ENCODE results near the gene SCFD2.
"Not testable (repeated sequence)": the region's sequence is repeated elsewhere in the genome, so short reads cannot be mapped to it uniquely, and the experiment has no call there.

SCFD2 gene

GRCh38 chr4:52837716-52838558 is 527.9 kb downstream of the SCFD2 start:
- peak; percentile 35 for DNase-seq

GRCh38 chr4:52836678-52837077 is 529.2 kb downstream of the SCFD2 start:
- DNase-seq = no peak

DNA sequence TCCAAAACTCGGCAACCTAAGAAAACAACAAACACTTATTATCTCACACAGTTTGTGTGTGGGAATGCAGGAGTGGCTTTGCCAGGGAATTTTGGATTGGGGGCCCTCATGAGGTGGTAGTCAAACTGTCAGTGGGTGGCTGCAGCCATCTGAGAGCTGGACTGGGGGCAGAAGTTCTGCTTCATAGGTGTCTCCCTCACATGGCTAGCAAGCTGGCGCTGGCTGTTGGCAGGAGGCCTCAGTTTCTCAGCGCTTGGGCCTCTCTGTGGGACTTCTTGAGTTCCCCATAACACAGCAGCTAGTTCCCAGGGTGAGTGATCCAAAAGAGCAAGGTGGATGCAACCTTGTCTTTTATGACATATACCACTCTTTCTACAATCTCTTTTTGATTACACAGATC is 529.7 kb downstream of the SCFD2 start:
- no peak for DNase-seq

- DNase-seq = not testable (repeated sequence)
These were observed 531.0 kb downstream of the SCFD2 start for GRCh38 chr4:52834641-52835456.

- DNase-seq = no peak
These were observed 531.8 kb downstream of the SCFD2 start for GRCh38 chr4:52833941-52834525.

GRCh38 chr4:52825460-52826090 is 540.3 kb downstream of the SCFD2 start:
- no peak for DNase-seq

GRCh38 chr4:52824603-52825459 is 541.0 kb downstream of the SCFD2 start:
- DNase-seq = no peak

DNA sequence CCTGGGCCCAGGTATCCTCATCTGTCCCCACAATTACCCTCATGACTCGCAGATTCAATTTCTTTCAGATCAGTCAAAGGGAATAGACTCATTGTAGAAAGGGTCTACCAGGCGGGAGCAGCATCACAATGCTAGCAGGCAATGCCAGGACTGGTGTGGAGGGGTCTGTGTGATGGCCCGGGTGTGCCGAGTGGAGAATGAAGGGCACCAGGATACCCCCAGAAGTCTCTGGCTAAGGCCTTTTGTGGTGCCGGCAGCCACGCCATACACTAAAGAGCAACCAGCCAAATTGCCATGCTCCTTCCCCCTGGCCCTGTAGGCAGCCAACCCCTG is 541.6 kb downstream of the SCFD2 start:
- no peak for DNase-seq

- DNase-seq = no peak
These were observed 542.2 kb downstream of the SCFD2 start for GRCh38 chr4:52823702-52824092.
